Natural killer cell (primary cell): ENCODE data around the gene CDH13. TPM values are rescaled to one million over a fixed set of nuclear protein-coding genes. Genes with fewer than 3 reads are reported as not detected.

Experiments used
- ATAC-seq, 3 donors: fragments of 150-1000 bp in 2 of 3; fragments of 200-7000 bp in 1 of 3; cut with Tn5 transposase; 1 replicate in 1 of 3; 2 replicates in 2 of 3; pipeline ENCODE4 v1.10.0; 2021; ENCODE audit warnings: mild to moderate bottlenecking in 2 of 3, moderate library complexity in 2 of 3
- DNase-seq, 2 donors: peaks; one replicate each; pipeline versions ENCODE4 v3.0.0 to v3.0.0-alpha.2; 2013 to 2021; ENCODE audit warnings: mixed read lengths in 1 of 2
- H3K27ac ChIP-seq: one replicate; pipeline ENCODE4 v1.5.1; 2013; ENCODE audit warnings: mild to moderate bottlenecking, low read length
- H3K27me3 ChIP-seq: one replicate; pipeline ENCODE4 v1.6.1; 2013; ENCODE audit warnings: low read length; ENCODE audit not compliant: control insufficient read depth, insufficient read depth
- H3K36me3 ChIP-seq: one replicate; pipeline ENCODE4 v1.6.1; 2013; ENCODE audit warnings: low read length; ENCODE audit not compliant: control insufficient read depth, insufficient read depth
- H3K4me1 ChIP-seq: one replicate; pipeline ENCODE4 v1.6.1; 2013; ENCODE audit warnings: low read length; ENCODE audit not compliant: control insufficient read depth, insufficient read depth
- H3K4me3 ChIP-seq: one replicate; pipeline ENCODE4 v1.5.1; 2013; ENCODE audit warnings: low read length
- H3K9me3 ChIP-seq: one replicate; pipeline ENCODE4 v1.6.1; 2013; ENCODE audit warnings: low read length; ENCODE audit not compliant: control insufficient read depth, insufficient read depth
- H3K27ac Mint-ChIP-seq, 2 donors: one replicate each; pipeline ENCODE4 v1.8.0; 2022; ENCODE audit warnings: mild to moderate bottlenecking in 2 of 2, mixed read lengths in 2 of 2, moderate library complexity in 1 of 2
- H3K27me3 Mint-ChIP-seq, 2 donors: one replicate each; pipeline ENCODE4 v1.8.0; 2022; ENCODE audit warnings: low read depth in 2 of 2, mixed read lengths in 2 of 2
- H3K36me3 Mint-ChIP-seq: one replicate; pipeline ENCODE4 v1.8.0; 2022; ENCODE audit warnings: mixed read lengths
- H3K4me1 Mint-ChIP-seq, 2 donors: one replicate each; pipeline ENCODE4 v1.8.0; 2022; ENCODE audit warnings: mixed read lengths in 2 of 2
- H3K4me3 Mint-ChIP-seq: one replicate; pipeline ENCODE4 v1.8.0; 2022; ENCODE audit warnings: mild to moderate bottlenecking, moderate library complexity, mixed read lengths
- H3K9me3 Mint-ChIP-seq, 2 donors: one replicate each; pipeline ENCODE4 v1.8.0; 2022; ENCODE audit warnings: mixed read lengths in 2 of 2
- CTCF ChIP-seq: fragments of 200-600 bp; IDR thresholded peaks from one replicate; pipeline ENCODE4 v1.8.0; 2022; ENCODE audit warnings: antibody characterized with exemption
- WGBS: methylation state at CpG from one replicate; pipeline ENCODE4 v1.1.7; 2013; ENCODE audit warnings: missing lambda C conversion rate; ENCODE audit not compliant: insufficient coverage; 5-methylcytosine and 5-hydroxymethylcytosine counted together
- intact Hi-C: fragments of 100-400 bp; cut with micrococcal nuclease; formaldehyde crosslinking; loops from one replicate; pipeline ENCODE4 v1.14.2; 2022
- total RNA-seq, 4 donors: library from RNA; stranded (reverse); fragments of 120-200 nt in 1 of 4; gene quantifications; one replicate each; pipeline versions ENCODE4 v1.2.3 to v1.2.4, GENCODE V29; 2013 to 2022

The CDH13 gene
- total RNA-seq, 3 donors from 2014 or later (not counting 1 experiment from before 2014, with no cell fraction given), result not detected

DNA sequence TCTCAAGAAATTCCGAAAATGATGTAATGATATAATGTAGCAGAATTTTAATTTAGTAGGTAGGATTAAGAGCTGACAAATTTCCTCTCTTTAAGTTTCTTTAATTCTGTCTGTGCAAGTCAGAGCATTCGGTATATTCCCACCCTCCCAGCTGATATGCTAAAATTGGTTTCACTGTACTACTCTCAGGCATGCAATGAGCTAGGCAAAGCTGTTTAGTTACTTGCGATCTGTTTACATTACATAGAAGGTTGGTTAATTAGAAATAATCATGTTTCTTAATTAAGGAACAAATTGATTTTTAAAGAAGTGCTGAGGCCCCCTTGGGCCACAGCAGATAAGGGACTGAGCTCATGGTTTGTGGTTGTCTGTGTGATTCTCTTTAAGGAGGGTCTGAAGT lies 748.2 kb downstream of the CDH13 start:
- Mint-ChIP-seq H3K4me1 (no peaks in the 10 kb centered on the region), H3K27ac (no peak overlapping the region), H3K4me3 (no peak overlapping the region), H3K36me3 (no peaks in the 10 kb centered on the region), H3K27me3 (peaks cover 2 to 14% of the 10 kb centered on the region in 2 donors), H3K9me3 (no peaks in the 10 kb centered on the region)
- Histone ChIP-seq H3K27ac (no peak overlapping the region), H3K9me3 (no peaks in the 10 kb centered on the region), H3K36me3 (no peaks in the 10 kb centered on the region), H3K4me3 (no peak overlapping the region), H3K4me1 (no peaks in the 10 kb centered on the region), H3K27me3 (no peaks in the 10 kb centered on the region)
- no peak for DNase-seq
- WGBS, result 97% methylated on average over 3 of the region's 3 CpGs
- no peak for ATAC-seq
- TF ChIP-seq CTCF, result no peak
- intact Hi-C loops, result no loop called here

- DNase-seq (no peak), ATAC-seq (no peak)
- 53% methylated on average over 3 of the region's 3 CpGs for WGBS
- Mint-ChIP-seq H3K9me3 (peaks cover 0 to 2% of the 10 kb centered on the region in 2 donors), H3K27me3 (peaks cover 0 to 8% of the 10 kb centered on the region in 2 donors), H3K27ac (no peak overlapping the region), H3K4me3 (no peak overlapping the region), H3K4me1 (no peaks in the 10 kb centered on the region), H3K36me3 (no peaks in the 10 kb centered on the region)
- no peak for TF ChIP-seq CTCF
- no peaks in the 10 kb centered on the region for H3K4me1 ChIP-seq
- intact Hi-C loops, result no loop called here
- no peak overlapping the region for H3K27ac ChIP-seq
- no peaks in the 10 kb centered on the region for H3K27me3 ChIP-seq
- no peaks in the 10 kb centered on the region for H3K9me3 ChIP-seq
- H3K36me3 ChIP-seq, result no peaks in the 10 kb centered on the region
- H3K4me3 ChIP-seq, result no peak overlapping the region
These were observed 763.0 kb downstream of the CDH13 start for GRCh38 chr16:83389751-83390150.

DNA sequence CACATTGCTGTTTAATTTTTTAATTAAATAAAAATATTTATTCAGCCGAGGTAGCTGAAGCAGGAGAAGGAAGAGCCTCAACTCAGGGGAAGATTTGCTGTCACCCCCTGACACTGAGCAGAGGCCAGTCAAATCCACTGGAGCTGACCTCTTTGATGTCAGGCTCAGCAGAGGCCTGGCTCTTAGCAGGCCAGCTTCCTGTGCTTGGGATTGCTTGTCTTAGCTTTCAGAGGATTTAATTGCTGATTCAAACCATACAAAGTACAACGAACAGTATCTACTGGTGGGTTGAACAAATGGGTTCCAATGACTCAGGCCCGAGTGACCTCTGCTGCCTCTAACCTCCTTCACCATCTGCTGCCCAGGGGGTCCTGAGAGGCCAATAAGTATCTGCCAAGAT lies 764.0 kb downstream of the CDH13 start:
- DNase-seq (no peak), ATAC-seq (no peak)
- Mint-ChIP-seq H3K36me3 (no peaks in the 10 kb centered on the region), H3K27ac (no peak overlapping the region), H3K27me3 (peaks cover 0 to 8% of the 10 kb centered on the region in 2 donors), H3K9me3 (peaks cover 0 to 2% of the 10 kb centered on the region in 2 donors), H3K4me3 (no peak overlapping the region), H3K4me1 (no peaks in the 10 kb centered on the region)
- Histone ChIP-seq H3K4me3 (no peak overlapping the region), H3K4me1 (no peaks in the 10 kb centered on the region), H3K27ac (no peak overlapping the region), H3K27me3 (no peaks in the 10 kb centered on the region), H3K36me3 (no peaks in the 10 kb centered on the region), H3K9me3 (no peaks in the 10 kb centered on the region)
- intact Hi-C loops, result no loop called here
- TF ChIP-seq CTCF, result no peak
- 27% methylated on average over 3 of the region's 3 CpGs for WGBS

DNA sequence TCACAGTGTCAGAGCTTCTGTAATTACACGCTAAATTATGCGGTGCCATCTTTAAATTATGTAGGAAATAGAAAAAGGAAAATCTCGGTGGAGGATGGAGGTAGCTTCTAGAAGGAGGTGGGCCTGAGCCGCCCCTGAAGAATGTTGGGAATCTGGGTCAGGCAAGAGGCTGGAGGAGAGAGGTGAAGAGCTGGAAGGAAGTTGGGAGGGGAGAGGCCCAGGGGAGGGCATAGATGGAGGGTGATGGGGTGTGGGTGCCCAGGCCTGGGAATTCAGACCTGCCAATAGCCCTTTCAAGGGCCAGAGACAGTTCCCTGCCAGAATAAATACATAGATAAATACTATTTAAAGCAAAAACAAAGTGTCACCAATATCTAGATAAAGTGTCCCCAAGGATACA lies 766.0 kb downstream of the CDH13 start:
- Histone ChIP-seq H3K27me3 (no peaks in the 10 kb centered on the region), H3K4me3 (no peak overlapping the region), H3K9me3 (no peaks in the 10 kb centered on the region), H3K27ac (no peak overlapping the region), H3K4me1 (no peaks in the 10 kb centered on the region), H3K36me3 (no peaks in the 10 kb centered on the region)
- no peak for ATAC-seq
- Mint-ChIP-seq H3K36me3 (no peaks in the 10 kb centered on the region), H3K9me3 (peaks cover 0 to 2% of the 10 kb centered on the region in 2 donors), H3K4me1 (no peaks in the 10 kb centered on the region), H3K27me3 (peaks cover 0 to 8% of the 10 kb centered on the region in 2 donors), H3K4me3 (no peak overlapping the region), H3K27ac (no peak overlapping the region)
- WGBS, result 78% methylated on average over 4 of the region's 4 CpGs
- no peak for TF ChIP-seq CTCF
- DNase-seq, result no peak
- intact Hi-C loops, result no loop called here
